ENCODE data around the gene ERGIC3.
A peak's percentile ranks its signal among the peaks of the same experiment; 100 is the strongest.

GRCh38 chr20:35541783-35542662, at the start of gene ERGIC3:
- TF ChIP-seq CTCF (IDR thresholded peaks at IDR 0.05) (no peak), POLR2A (IDR thresholded peaks at IDR 0.05) (peak; percentile 19 to 73 (median 69))
